Parathyroid adenoma (tissue), 2 donors: ENCODE data around the gene PLPP4.

Source experiments
- H2AFZ ChIP-seq: fragments of 300-600 bp; sonication (generic); one replicate; pipeline ENCODE4 v1.7.0; 2017; ENCODE audit warnings: antibody characterized with exemption, mild to moderate bottlenecking
- H3K27ac ChIP-seq: fragments of 300-600 bp; sonication (generic); one replicate; pipeline ENCODE4 v1.7.0; 2017
- H3K27me3 ChIP-seq: fragments of 300-600 bp; sonication (generic); one replicate; pipeline ENCODE4 v1.7.0; 2017; ENCODE audit warnings: low read length; ENCODE audit not compliant: control insufficient read depth, insufficient read depth
- H3K36me3 ChIP-seq: fragments of 300-600 bp; sonication (generic); one replicate; pipeline ENCODE4 v1.7.0; 2017; ENCODE audit warnings: low read length; ENCODE audit not compliant: control insufficient read depth, insufficient read depth
- H3K4me1 ChIP-seq: fragments of 300-600 bp; sonication (generic); one replicate; pipeline ENCODE4 v1.7.0; 2017; ENCODE audit warnings: control low read depth
- H3K4me2 ChIP-seq: fragments of 300-600 bp; sonication (generic); one replicate; pipeline ENCODE4 v1.7.0; 2017; ENCODE audit warnings: low read length
- H3K4me3 ChIP-seq: fragments of 300-600 bp; sonication (generic); one replicate; pipeline ENCODE4 v1.7.0; 2017; ENCODE audit warnings: low read depth, low read length
- H3K79me2 ChIP-seq: fragments of 300-600 bp; sonication (generic); one replicate; pipeline ENCODE4 v1.7.0; 2017; ENCODE audit warnings: control low read depth
- H3K9ac ChIP-seq: fragments of 300-600 bp; sonication (generic); one replicate; pipeline ENCODE4 v1.7.0; 2017; ENCODE audit warnings: mild to moderate bottlenecking
- H3K9me3 ChIP-seq: fragments of 300-600 bp; sonication (generic); one replicate; pipeline ENCODE4 v1.7.0; 2017; ENCODE audit warnings: low read length; ENCODE audit not compliant: control insufficient read depth
- CTCF ChIP-seq: fragments of 300-600 bp; sonication (generic); IDR thresholded peaks from one replicate; pipeline ENCODE4 v1.7.0; 2017; ENCODE audit warnings: antibody characterized with exemption, mild to moderate bottlenecking
- donor health status: primary hyperparathyroidism.

PLPP4 gene

GRCh38 chr10:120538091-120538490 is 81.1 kb downstream of the PLPP4 start:
- H3K9ac ChIP-seq, result no peak overlapping the region
- no peaks in the 10 kb centered on the region for H3K9me3 ChIP-seq
- no peak for TF ChIP-seq CTCF
- no peak overlapping the region for H3K4me3 ChIP-seq
- no peaks in the 10 kb centered on the region for H3K4me1 ChIP-seq
- H3K79me2 ChIP-seq, result no peaks in the 10 kb centered on the region
- H3K36me3 ChIP-seq, result no peaks in the 10 kb centered on the region
- no peak overlapping the region for H3K27ac ChIP-seq
- H3K27me3 ChIP-seq, result no peaks in the 10 kb centered on the region
- no peak overlapping the region for H2AFZ ChIP-seq
- H3K4me2 ChIP-seq, result no peak overlapping the region

- no peaks in the 10 kb centered on the region for H3K36me3 ChIP-seq
- H3K4me1 ChIP-seq, result no peaks in the 10 kb centered on the region
- no peak for TF ChIP-seq CTCF
- no peak overlapping the region for H3K4me2 ChIP-seq
- no peaks in the 10 kb centered on the region for H3K27me3 ChIP-seq
- no peaks in the 10 kb centered on the region for H3K9me3 ChIP-seq
- no peak overlapping the region for H3K9ac ChIP-seq
- no peaks in the 10 kb centered on the region for H3K79me2 ChIP-seq
- H3K27ac ChIP-seq, result no peak overlapping the region
- H3K4me3 ChIP-seq, result no peak overlapping the region
- no peak overlapping the region for H2AFZ ChIP-seq
Observed at GRCh38 chr10:120539076-120539475, 82.0 kb downstream of the PLPP4 start.

GRCh38 chr10:120540486-120540885 is 83.5 kb downstream of the PLPP4 start:
- Histone ChIP-seq H3K9me3 (no peaks in the 10 kb centered on the region), H3K4me3 (no peak overlapping the region), H3K4me2 (no peak overlapping the region), H3K4me1 (no peaks in the 10 kb centered on the region), H3K79me2 (no peaks in the 10 kb centered on the region), H3K27ac (no peak overlapping the region), H3K9ac (no peak overlapping the region), H3K27me3 (no peaks in the 10 kb centered on the region), H3K36me3 (no peaks in the 10 kb centered on the region), H2AFZ (no peak overlapping the region)
- TF ChIP-seq CTCF, result no peak

- no peak overlapping the region for H3K27ac ChIP-seq
- H3K27me3 ChIP-seq, result no peaks in the 10 kb centered on the region
- no peaks in the 10 kb centered on the region for H3K9me3 ChIP-seq
- no peak for TF ChIP-seq CTCF
- H3K4me1 ChIP-seq, result no peaks in the 10 kb centered on the region
- no peak overlapping the region for H3K4me3 ChIP-seq
- no peaks in the 10 kb centered on the region for H3K36me3 ChIP-seq
- no peaks in the 10 kb centered on the region for H3K79me2 ChIP-seq
- H3K4me2 ChIP-seq, result no peak overlapping the region
- no peak overlapping the region for H2AFZ ChIP-seq
- H3K9ac ChIP-seq, result no peak overlapping the region
Observed at GRCh38 chr10:120541984-120542383, 85.0 kb downstream of the PLPP4 start.

- H3K4me2 ChIP-seq, result no peak overlapping the region
- no peak overlapping the region for H2AFZ ChIP-seq
- H3K27ac ChIP-seq, result no peak overlapping the region
- no peaks in the 10 kb centered on the region for H3K36me3 ChIP-seq
- H3K9me3 ChIP-seq, result no peaks in the 10 kb centered on the region
- H3K79me2 ChIP-seq, result no peaks in the 10 kb centered on the region
- no peak overlapping the region for H3K4me3 ChIP-seq
- no peak for TF ChIP-seq CTCF
- no peaks in the 10 kb centered on the region for H3K4me1 ChIP-seq
- H3K9ac ChIP-seq, result no peak overlapping the region
- no peaks in the 10 kb centered on the region for H3K27me3 ChIP-seq
Observed at GRCh38 chr10:120542591-120542990, 85.6 kb downstream of the PLPP4 start.
